ENCODE measurements around the gene STT3B. TPM values are rescaled to one million over a fixed set of nuclear protein-coding genes. Genes with fewer than 3 reads are reported as not detected.

Gene STT3B
- total RNA-seq, 1 donor from 2014 or later = 213 TPM

DNA sequence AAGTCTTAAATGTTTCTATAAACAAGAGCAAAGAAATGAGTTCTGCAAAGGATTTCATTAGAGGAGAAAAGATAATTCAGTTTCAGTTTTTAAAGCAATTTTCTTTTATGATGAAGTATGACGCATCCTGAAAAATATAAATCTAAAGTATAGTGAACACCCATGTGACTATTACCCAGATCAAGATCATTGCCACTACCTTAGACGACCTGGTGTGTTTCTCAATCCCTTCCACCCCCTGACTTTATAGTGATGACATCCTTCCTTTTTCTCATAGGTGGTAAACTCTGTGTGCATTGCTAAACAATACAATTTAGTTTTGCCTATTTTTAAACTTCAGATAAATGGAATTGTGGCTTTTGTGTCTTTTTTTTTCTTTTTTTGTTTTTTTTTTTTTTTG, 8.4 kb downstream of the STT3B start:
- Histone ChIP-seq H3K79me2 (ENCODE audit: low read depth) (peaks cover 100% of the 10 kb centered on the region), H3K4me1 (peaks cover 35% of the 10 kb centered on the region), H3K27me3 (no peaks in the 10 kb centered on the region), H2AFZ (replicated peaks) (no peak overlapping the region), H4K20me1 (ENCODE audit: low read depth) (peaks cover 72% of the 10 kb centered on the region), H3K4me3 (no peak overlapping the region), H3K9me3 (ENCODE audit: low read depth) (no peaks in the 10 kb centered on the region), H3F3A (ENCODE audit: low read depth) (no peaks in the 10 kb centered on the region), H3K4me2 (no peak overlapping the region), H3K27ac (no peak overlapping the region), H3K9ac (no peak overlapping the region), H3K36me3 (no peaks in the 10 kb centered on the region)
- no peak for DNase-seq (ENCODE audit: low spot score)
- Mint-ChIP-seq H3K4me3 (no peak overlapping the region), H3K27ac (no peak overlapping the region), H3K9me3 (peaks cover 39% of the 10 kb centered on the region), H3K4me1 (no peaks in the 10 kb centered on the region), H3K27me3 (ENCODE audit: insufficient read depth, low read depth) (no peaks in the 10 kb centered on the region), H3K36me3 (peaks cover 55% of the 10 kb centered on the region)
- no peak for TF ChIP-seq EZH2phosphoT487 (IDR thresholded peaks at IDR 0.05)
- TF ChIP-seq, protein P1, sequence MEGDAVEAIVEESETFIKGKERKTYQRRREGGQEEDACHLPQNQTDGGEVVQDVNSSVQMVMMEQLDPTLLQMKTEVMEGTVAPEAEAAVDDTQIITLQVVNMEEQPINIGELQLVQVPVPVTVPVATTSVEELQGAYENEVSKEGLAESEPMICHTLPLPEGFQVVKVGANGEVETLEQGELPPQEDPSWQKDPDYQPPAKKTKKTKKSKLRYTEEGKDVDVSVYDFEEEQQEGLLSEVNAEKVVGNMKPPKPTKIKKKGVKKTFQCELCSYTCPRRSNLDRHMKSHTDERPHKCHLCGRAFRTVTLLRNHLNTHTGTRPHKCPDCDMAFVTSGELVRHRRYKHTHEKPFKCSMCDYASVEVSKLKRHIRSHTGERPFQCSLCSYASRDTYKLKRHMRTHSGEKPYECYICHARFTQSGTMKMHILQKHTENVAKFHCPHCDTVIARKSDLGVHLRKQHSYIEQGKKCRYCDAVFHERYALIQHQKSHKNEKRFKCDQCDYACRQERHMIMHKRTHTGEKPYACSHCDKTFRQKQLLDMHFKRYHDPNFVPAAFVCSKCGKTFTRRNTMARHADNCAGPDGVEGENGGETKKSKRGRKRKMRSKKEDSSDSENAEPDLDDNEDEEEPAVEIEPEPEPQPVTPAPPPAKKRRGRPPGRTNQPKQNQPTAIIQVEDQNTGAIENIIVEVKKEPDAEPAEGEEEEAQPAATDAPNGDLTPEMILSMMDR (IDR thresholded peaks at IDR 0.05) = no peak
- no peak for TF ChIP-seq EZH2 (IDR thresholded peaks at IDR 0.05)

DNA sequence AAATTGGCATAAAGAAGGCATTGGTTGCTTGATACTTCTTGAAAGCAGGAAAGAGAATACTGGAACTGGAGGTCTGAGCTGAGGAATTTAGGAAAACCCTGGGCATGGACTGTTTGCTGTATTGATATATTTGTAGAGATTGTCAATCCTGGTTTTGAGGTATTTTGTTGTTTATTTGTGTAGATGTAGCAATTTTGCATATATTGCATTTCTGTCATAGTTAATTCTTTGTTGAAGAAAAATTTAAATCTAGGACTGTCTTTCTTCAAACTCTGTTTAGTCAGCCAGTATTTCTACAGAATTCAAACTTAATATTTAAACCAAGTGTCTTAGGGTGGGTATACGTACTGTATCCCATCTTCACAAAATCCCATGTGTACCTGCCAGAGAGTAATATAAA, 9.5 kb downstream of the STT3B start:
- no peaks in the 10 kb centered on the region for H3K4me1 Mint-ChIP-seq
- H3K36me3 ChIP-seq = no peaks in the 10 kb centered on the region
- no peak overlapping the region for H3K4me3 Mint-ChIP-seq

DNA sequence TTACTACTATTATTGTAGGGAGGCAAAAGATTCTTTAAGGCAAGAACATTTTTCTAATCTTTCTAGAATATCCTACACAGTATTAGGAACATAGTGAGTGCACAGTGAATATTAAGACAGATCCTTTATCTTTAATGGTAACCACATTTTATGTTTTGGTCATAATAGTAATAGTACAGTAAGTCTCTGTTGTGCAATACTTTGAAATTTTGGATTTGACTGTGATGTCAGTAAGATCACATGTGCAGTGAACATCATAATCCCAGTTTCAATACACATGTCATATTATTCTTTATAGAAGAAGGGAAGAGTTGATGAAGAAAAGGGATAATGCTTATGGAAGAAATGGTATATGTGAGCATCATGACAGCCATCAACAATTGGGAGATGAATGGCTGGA, 10.7 kb downstream of the STT3B start:
- H3K36me3 Mint-ChIP-seq = peaks cover 50% of the 10 kb centered on the region
- H3K27ac Mint-ChIP-seq = no peak overlapping the region
- Histone ChIP-seq H4K20me1 (ENCODE audit: low read depth) (peaks cover 72% of the 10 kb centered on the region), H3K4me1 (peaks cover 24% of the 10 kb centered on the region), H3K79me2 (ENCODE audit: low read depth) (peaks cover 100% of the 10 kb centered on the region), H3K9ac (no peak overlapping the region), H3K36me3 (no peaks in the 10 kb centered on the region), H3K27ac (no peak overlapping the region), H3K9me3 (ENCODE audit: low read depth) (no peaks in the 10 kb centered on the region), H3F3A (ENCODE audit: low read depth) (no peaks in the 10 kb centered on the region), H3K4me3 (no peak overlapping the region), H2AFZ (replicated peaks) (no peak overlapping the region), H3K27me3 (no peaks in the 10 kb centered on the region), H3K4me2 (no peak overlapping the region)
- TF ChIP-seq EZH2phosphoT487 (IDR thresholded peaks at IDR 0.05) = no peak
- TF ChIP-seq, protein P1 (IDR thresholded peaks at IDR 0.05) = no peak
- H3K27me3 Mint-ChIP-seq (ENCODE audit: insufficient read depth, low read depth) = no peaks in the 10 kb centered on the region
- no peak overlapping the region for H3K4me3 Mint-ChIP-seq
- DNase-seq (ENCODE audit: low spot score) = no peak
- no peaks in the 10 kb centered on the region for H3K4me1 Mint-ChIP-seq
- peaks cover 31% of the 10 kb centered on the region for H3K9me3 Mint-ChIP-seq

More for the DNA sequence above, 9.5 kb downstream of the STT3B start:
- peaks cover 28% of the 10 kb centered on the region for H3K4me1 ChIP-seq
- H3K27ac ChIP-seq = no peak overlapping the region
- H3K9me3 Mint-ChIP-seq = peaks cover 39% of the 10 kb centered on the region
- no peak for DNase-seq (ENCODE audit: low spot score)
- no peaks in the 10 kb centered on the region for H3K27me3 Mint-ChIP-seq (ENCODE audit: insufficient read depth, low read depth)
- H3K9me3 ChIP-seq (ENCODE audit: low read depth) = no peaks in the 10 kb centered on the region
- H3K9ac ChIP-seq = no peak overlapping the region
- no peak overlapping the region for H3K4me3 ChIP-seq
- no peak for TF ChIP-seq EZH2 (IDR thresholded peaks at IDR 0.05)
- TF ChIP-seq, protein P1 (IDR thresholded peaks at IDR 0.05) = no peak
- no peak for TF ChIP-seq EZH2phosphoT487 (IDR thresholded peaks at IDR 0.05)
- H4K20me1 ChIP-seq (ENCODE audit: low read depth) = peaks cover 72% of the 10 kb centered on the region
- H3K79me2 ChIP-seq (ENCODE audit: low read depth) = peaks cover 100% of the 10 kb centered on the region
- H3K27me3 ChIP-seq = no peaks in the 10 kb centered on the region
- no peak overlapping the region for H3K4me2 ChIP-seq
- no peak overlapping the region for H3K27ac Mint-ChIP-seq
- no peaks in the 10 kb centered on the region for H3F3A ChIP-seq (ENCODE audit: low read depth)
- H3K36me3 Mint-ChIP-seq = peaks cover 59% of the 10 kb centered on the region
- H2AFZ ChIP-seq (replicated peaks) = no peak overlapping the region
